Measurements from ENCODE around the gene GSTCD.
"Not testable (repeated sequence)": the region's sequence is repeated elsewhere in the genome, so short reads cannot be mapped to it uniquely, and the experiment has no call there.

DNA sequence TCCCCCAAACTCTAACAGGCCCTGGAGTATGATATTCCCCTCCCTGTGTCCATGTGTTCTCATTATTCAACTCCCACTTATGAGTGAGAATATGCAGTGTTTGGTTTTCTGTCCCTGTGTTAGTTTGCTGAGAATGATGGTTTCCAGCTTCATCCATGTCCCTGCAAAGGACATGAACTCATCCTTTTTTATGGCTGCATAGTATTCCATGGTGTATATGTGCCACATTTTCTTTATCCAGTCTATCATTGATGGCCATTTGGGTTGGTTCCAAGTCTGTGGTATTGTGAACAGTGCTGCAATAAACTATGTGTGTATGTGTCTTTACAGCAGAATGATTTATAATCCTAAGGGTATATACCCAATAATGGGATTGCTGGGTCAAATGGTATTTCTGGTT, 61.9 kb downstream of the GSTCD start:
- not testable (repeated sequence) for TF ChIP-seq POLR2A (IDR thresholded peaks at IDR 0.05; ENCODE audit: low read depth, low read length); RAD21 (IDR thresholded peaks at IDR 0.05; ENCODE audit: low read length); USF2 (IDR thresholded peaks at IDR 0.05; ENCODE audit: low read depth, low read length)

Measured in IMR-90 (cell line).